ENCODE measurements around the gene CD6.

CD6 gene

GRCh38 chr11:61034704-61035525 lies 63.4 kb downstream of the CD6 start:
- no peak for DNase-seq

DNA sequence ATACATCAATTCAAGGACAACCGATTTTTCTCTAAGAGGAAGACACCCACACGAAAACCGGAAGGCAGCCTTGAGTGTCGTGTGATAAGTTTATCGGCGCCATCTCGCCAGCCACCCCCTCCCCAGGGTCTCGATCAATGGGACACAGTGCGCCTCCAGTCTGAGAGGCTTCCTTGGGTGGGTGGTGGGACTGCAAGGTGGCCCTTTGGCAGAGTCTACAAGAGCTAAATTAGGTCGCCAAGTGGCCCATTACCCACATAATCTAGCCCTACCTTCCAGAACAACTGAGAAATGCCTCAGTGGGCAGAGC lies 64.0 kb downstream of the CD6 start:
- no peak for DNase-seq

DNA sequence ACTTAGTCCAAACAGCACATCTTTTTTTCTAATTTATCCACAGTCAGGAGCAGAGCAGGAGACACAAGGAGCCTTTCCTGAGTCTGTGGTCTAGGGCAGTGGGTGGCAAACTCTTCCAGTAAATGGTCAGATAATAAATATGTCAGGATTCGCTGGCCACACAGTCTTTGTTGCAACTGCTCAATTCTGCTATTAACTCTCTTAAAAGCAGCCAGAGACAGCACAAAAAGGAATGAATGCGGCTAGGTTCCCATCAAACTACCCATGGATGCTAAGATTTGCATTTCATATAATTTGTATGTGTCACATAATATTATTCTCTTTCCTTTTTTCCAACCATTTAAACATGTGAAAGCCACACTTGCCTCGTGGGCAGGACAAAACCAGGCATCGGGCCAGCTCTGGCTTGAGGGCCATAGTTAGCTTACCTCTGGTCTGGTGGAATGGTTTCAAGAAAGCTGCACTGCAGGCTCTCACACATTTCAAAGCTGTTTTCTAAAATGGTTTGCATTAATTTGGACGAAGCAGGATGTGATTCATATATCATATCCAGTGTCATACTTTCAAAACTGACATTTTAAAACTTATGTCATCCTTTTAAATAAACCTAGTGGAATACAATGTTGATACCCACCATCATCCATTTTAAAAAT lies 66.1 kb downstream of the CD6 start:
- DNase-seq = no peak

- DNase-seq = no peak
These were observed 68.4 kb downstream of the CD6 start for GRCh38 chr11:61039916-61040315.

- DNase-seq = peak; percentile 69
These were observed 70.5 kb downstream of the CD6 start for GRCh38 chr11:61041755-61042518.

GRCh38 chr11:61042537-61042936 lies 71.1 kb downstream of the CD6 start:
- DNase-seq = no peak

DNA sequence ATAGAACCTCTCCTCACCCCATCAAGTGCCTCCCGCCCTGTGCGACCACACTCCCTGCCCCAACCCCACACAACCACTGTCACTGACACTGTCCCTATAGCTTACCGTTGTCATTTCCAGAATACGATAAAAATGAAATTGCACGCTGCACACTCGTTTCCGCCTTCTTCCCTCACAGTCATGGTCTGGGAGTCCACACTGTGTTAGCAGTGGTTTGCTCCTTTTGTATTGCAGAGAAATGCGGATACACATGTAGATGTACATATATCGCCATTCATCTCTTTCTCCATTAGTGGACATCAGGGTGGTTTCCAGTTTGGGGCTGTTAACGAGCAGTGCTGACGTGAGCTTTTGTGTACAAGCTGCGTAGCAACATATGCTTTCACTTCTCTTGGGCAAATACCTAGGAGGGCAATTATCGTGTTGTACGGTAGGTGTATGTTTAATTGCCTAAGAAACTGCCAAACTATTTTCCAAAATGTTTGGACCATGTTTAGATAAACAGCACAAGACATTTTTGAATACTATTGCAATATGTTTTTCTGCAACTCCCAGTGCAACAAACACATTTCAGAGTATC lies 71.6 kb downstream of the CD6 start:
- DNase-seq = no peak

- DNase-seq = no peak
These were observed 73.8 kb downstream of the CD6 start for GRCh38 chr11:61045271-61045670.

- DNase-seq = no peak
These were observed 75.4 kb downstream of the CD6 start for GRCh38 chr11:61046833-61047232.

- DNase-seq = no peak
These were observed 77.0 kb downstream of the CD6 start for GRCh38 chr11:61048368-61049062.

DNA sequence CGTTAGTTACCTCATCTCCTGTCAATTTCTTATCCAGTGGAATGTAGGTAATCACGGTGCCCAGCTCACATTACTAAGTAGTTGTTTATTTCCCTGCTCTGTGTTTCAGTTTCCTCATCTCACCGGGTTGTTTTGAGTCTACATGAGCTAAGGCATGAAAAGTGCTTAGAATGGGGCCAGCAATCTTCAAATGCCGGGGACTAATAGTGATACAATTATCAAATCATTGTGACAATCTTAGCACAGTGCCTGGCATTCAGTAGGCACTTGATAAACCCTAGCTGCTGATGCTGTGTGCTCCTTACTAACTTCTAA lies 77.5 kb downstream of the CD6 start:
- no peak for DNase-seq

- DNase-seq = no peak
These were observed 78.4 kb downstream of the CD6 start for GRCh38 chr11:61049859-61050258.

DNA sequence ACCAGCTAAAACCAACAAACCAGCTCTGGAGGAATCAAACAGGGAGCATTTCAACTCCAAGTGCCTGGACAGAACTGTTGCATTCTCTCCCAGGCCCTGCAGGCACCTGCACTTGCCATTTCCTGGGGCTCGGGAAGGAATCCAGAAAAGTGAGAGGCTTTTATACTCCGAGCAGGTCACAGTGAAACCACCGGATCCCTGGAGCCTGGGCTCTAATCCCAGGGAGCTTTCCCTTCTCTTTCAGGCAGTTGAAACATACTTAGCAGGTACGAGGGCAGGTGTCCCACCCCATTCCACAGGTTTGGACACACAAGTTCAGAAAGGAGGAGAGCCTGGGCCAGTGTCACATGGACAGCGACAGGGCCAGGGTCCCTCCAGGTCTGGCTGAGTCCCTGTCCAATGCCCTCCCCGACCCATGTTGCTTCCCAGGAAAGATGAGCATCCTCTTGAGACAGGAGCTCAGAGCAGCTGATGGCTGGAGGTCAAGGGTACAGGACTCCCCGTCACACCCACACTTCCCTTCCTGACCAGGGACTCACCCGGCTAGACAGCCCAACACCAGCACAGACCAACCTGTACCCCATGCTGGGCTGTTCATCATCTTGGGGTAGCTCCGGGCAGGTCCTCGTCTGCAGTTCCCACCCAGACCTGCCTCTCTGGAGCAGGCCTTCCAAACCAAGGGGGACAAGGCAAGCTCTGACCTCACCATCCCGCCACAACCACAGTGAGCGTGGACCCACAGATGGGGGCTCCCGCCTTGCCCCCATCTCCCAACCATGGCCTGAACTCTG lies 80.9 kb downstream of the CD6 start:
- no peak for DNase-seq

GRCh38 chr11:61053191-61053590 lies 81.7 kb downstream of the CD6 start:
- no peak for DNase-seq

DNA sequence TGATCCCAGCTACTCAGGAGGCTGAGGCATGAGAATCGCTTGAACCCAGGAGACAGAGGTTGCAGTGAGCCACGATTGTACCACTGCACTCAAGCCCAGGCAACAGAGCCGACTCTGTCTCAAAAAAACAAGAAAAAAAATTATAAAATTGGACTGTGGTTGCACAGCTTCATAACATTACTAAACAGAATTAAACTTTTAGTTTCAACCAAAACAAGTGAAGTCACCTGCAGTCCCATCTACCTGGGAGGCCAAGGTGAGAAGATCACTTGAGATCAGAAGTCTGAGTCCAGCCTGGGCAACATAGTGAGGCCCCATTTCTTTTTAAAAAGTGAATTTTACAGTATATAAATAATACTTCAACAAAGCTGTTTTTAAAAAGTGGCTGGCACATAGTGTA lies 83.0 kb downstream of the CD6 start:
- no peak for DNase-seq

GRCh38 chr11:61054927-61055562 lies 83.6 kb downstream of the CD6 start:
- DNase-seq = no peak

- DNase-seq = no peak
These were observed 84.3 kb downstream of the CD6 start for GRCh38 chr11:61055776-61056175.

- DNase-seq = no peak
These were observed 85.1 kb downstream of the CD6 start for GRCh38 chr11:61056571-61056970.

DNA sequence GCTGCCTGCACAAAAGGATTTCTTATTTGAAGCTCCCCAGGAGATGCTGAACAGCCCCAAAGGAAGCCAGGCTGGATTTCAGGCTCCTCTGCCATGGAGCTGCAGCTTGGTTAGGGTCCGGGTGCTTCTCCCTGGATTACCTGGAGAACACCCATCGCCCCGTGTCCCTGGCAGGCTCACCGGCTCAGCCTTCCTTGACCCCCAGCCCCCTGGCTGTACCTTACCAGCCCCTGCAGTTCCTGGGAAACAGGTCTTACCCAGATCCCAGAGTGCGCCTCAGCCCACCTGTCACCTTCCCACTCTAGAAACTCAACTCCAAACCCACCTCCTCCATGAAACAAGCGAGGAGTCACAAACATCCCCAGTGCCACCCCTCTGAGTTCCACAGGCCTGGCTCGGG lies 85.5 kb downstream of the CD6 start:
- DNase-seq = no peak

DNA sequence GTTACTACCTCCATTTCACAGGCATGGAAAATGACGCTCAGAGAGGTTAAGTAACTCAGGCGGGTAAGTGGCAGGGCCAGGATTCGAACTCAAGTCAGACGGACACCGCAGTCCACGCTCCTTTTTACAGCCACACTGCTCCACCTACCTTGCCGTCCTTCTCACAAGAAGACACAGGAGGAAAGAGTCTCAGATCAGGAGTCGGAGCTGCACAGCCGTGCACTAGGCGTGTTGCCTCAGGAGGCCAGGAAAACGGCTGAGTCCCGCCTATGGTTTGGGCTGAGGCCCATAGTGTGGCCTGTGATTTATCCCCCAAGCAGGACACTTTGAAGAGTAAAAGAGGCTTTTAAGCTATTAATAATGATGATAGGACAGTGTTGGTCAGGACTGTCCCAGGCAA lies 86.1 kb downstream of the CD6 start:
- no peak for DNase-seq

- no peak for DNase-seq
These were observed 87.2 kb downstream of the CD6 start for GRCh38 chr11:61058583-61059259.

Measured in NCI-H2171 (cell line).